Dedifferentiated amniotic fluid mesenchymal stem cell (primary cell): ENCODE results near the gene FAM83E.
"Not testable (repeated sequence)": the region's sequence is repeated elsewhere in the genome, so short reads cannot be mapped to it uniquely, and the experiment has no call there.

Experiments
- DNase-seq: peaks from one replicate; pipeline ENCODE4 v3.0.0-alpha.2; 2016; ENCODE audit errors: extremely low spot score

The FAM83E gene

DNA sequence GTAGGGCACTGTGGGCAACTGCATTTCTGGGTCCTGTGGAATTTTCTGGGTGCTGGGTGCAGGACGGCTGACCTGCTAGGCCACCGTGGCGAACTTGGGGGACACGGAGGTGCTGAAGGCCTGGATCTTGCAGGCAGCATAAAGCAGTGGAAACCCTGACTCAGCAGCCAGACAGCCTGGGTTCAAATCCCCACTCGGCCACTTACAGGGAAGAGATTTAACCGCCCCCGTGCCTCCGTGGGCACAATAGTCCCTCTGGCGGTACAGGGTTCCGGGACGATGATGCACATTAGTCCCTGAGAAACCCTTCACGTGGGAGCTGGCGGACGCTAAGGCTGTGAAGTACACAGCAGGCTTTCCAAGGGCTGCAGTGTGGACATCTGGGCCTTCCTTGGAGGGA, 3.0 kb downstream of the FAM83E start:
- no peak for DNase-seq

DNA sequence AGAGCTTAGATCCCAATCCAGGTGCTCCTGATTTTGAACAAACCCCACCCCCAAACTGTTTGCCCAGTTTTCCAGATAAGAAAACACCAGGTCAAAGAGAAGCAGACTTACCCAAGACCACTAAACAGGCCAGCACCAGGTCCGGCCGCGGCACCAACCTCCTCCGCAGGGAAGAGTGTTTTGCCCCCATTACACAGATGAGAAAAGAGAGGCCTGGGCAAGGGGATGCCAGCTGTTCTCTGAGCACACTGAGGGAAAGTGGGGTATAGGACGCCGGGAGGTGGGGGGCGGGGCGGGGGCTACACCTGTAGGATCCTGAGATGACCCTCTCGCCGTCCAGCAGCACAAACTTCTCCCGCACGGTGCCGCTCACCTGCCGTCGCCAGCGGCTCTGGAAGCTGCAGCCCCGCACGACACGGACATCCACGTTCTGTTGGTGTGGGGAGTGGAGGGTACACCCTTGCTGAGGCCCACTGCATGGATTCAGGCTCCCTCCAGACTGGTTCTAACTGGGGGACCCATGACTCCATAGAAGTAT, 5.2 kb downstream of the FAM83E start:
- DNase-seq = no peak

DNA sequence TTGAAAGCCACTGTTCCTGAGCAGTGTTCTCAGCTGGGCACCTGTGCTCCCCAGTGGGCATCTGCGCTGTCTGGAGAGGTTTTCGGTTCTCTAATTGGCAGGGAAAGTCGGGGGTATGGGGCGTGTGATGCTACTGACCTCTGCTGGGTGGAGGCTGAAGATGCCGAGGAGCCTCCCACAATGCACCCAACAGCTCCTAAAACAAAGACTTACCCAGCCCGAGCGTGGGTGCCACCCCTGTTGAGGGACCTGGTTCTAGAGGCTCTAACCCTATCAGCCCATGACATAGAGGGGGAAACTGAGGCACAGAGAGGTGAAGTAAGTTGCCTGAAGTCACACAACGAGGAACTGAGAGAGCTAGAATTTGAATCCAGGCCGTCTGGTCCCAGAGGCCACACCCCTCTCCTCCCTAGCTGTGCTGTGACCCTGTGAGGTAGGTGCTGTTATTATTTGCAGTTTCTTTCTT, 6.0 kb downstream of the FAM83E start:
- DNase-seq = peak; percentile 34

DNA sequence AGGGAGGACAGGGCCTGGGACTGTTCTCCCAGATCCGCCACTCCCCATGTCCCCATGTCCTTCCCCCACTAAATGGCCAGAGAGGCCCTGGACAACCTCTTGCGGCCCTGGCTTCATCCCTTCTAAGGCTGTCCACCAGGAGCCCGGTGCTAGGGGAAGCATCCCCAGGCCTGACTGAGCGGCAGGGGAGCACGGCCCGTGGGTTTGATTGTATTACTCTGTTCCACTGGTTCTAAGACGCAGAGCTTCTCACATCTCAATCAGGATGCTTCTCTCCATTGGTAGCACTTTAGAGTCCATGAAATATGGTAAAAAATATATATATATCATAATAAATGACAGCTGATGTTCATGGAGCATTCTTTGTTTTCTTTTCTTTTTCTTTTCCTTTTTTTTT, 7.5 kb downstream of the FAM83E start:
- no peak for DNase-seq

DNA sequence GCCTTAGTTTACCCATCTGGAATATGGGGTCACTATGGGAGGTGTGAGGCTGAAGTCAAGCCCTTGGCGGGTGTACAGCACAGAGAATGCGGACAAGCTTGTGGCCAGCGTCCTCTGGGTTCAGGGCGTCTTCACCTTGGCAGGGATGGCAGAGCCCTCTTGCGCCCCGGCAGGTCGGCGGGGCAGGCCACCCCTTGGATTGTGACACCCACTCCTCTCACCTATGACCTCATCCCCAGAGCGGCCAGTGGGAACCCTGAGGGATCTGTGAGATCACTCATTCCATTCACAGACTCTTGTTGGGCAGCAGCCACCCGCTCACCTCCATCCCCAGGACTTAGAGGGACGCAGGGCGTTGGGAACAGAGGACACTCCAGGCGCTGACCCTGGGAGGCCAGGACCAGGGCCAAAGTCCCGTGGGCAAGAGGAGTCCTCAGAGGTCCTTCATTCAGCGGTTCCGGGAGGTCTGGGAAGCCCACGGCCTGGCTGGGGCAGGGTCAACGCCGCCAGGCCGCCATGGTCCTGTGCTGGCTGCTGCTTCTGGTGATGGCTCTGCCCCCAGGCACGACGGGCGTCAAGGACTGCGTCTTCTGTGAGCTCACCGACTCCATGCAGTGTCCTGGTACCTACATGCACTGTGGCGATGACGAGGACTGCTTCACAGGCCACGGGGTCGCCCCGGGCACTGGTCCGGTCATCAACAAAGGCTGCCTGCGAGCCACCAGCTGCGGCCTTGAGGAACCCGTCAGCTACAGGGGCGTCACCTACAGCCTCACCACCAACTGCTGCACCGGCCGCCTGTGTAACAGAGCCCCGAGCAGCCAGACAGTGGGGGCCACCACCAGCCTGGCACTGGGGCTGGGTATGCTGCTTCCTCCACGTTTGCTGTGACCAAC, 8.2 kb downstream of the FAM83E start, which contains the start of gene SPACA4:
TSS of gene SPACA4 (plus strand) at position 280 of the 896 bp plus-strand sequence. CDS start at position 517, 237 bp downstream.
- no peak for DNase-seq

DNA sequence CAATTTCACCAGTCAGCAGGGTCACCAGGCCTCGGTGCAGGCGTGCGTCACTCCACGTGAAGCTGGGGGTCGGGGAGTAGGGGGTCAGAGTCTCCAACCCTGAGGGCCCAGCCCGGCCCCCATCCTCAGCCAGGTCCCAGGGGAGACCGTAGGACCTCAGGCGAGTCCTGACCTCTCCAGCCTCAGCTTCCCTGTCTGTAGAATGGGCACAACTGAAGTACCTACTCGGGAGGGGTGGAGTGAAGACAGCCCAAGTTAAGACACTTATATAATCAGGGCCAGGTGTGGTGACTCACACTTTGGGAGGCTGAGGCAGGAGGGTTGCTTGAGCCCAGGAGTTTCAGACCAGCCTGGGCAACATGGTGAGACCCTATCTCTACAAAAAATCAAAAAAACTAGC, 11.0 kb downstream of the FAM83E start:
- DNase-seq = no peak

DNA sequence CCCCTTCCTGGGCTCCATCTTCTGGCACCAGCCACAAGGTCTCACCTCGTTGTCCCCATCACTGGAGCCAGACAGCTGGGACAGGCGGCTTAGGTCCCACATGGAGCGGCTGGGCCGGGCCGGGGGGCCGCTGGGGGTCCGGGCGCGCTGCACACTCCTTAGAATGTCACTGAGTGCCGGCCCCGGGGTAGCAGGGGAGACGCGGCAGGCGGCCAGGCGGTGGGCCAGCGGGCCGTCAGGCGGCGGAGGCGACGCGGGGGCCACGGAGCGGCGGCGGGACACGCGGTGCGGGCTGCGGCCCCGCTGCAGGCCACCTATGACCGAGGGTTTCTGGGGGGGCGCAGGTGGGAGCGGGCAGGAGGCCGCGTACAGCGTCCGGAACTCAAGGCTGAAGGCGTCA, 11.4 kb downstream of the FAM83E start:
- no peak for DNase-seq

DNA sequence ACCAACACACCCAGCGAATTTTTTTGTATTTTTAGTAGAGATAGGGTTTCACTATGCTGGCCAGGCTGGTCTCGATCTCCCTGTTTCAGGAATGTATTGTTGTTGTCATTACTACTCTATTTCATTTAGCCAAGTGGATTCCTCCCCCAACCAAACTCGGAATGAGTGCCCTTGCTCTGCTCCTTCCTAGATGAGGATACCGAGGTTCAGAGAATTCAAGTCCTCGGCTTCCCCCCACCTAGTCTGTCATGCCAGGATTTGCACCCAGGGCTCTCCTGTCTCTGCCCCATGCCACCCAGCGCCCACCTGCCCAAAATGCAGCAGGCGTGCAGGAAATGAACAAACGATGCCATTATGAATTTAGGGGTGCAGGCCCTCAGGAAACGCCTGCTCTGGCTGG, 11.9 kb downstream of the FAM83E start:
- DNase-seq = no peak

DNA sequence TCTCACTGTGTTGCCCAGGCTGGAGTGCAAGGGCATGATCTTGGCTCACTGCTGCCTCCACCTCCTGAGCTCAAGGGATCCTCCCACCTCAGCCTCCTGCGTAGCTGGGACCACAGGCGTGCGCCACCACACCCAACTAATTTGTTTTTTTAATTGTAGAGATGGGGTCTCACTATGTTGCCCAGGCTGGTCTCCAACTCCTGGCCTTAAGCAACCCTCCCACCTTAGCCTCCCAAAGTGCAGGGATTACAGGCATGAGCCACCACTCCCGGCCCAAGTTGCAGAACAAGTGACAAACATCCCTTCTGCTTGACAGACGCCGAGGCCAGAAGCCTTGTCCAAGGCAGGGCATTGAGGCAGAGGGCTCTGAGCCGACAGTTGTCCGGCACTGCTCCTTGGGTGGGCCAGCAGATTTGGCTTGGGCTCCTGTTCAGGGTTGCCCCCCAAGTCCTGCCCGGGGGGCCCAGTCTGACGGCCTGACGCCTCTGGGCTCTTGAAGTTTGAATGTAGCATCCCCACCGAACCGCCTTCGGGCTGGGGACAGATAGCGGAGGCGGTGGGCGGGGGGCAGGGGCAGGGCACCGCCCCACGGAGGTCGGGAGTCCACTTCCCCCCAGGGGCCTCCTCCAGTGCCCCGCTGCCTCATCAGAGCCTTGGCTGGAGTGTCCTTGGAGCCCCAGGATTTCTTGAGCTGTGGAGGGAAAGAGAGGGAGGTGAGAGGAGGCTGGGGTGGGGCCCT, 14.0 kb downstream of the FAM83E start:
- DNase-seq = no peak

DNA sequence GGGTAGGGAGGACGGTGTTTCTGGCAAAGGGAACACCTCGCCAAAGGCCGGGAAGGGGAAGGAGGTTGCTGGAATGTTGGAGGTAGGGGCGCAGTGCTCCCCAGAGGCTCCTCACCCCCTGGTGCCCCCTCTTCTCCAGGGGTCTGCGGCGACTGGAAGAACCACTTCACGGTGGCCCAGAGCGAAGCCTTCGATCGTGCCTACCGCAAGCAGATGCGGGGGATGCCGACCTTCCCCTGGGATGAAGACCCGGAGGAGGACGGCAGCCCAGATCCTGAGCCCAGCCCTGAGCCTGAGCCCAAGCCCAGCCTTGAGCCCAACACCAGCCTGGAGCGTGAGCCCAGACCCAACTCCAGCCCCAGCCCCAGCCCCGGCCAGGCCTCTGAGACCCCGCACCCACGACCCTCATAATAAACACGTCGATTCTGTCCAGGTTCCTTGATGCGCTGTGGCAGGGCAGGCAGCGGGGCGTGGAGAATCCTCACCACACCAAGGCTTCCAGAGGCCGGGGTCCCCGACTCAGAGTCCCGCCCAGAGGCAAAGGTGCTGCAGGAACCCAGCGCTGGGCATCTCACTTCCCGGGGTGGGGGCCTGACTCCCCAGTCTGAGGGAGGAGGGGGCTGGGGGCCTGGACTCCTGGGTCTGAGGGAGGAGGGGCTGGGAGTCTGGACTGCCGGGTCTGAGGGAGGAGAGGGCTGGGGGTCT, 15.7 kb downstream of the FAM83E start:
- no peak for DNase-seq

DNA sequence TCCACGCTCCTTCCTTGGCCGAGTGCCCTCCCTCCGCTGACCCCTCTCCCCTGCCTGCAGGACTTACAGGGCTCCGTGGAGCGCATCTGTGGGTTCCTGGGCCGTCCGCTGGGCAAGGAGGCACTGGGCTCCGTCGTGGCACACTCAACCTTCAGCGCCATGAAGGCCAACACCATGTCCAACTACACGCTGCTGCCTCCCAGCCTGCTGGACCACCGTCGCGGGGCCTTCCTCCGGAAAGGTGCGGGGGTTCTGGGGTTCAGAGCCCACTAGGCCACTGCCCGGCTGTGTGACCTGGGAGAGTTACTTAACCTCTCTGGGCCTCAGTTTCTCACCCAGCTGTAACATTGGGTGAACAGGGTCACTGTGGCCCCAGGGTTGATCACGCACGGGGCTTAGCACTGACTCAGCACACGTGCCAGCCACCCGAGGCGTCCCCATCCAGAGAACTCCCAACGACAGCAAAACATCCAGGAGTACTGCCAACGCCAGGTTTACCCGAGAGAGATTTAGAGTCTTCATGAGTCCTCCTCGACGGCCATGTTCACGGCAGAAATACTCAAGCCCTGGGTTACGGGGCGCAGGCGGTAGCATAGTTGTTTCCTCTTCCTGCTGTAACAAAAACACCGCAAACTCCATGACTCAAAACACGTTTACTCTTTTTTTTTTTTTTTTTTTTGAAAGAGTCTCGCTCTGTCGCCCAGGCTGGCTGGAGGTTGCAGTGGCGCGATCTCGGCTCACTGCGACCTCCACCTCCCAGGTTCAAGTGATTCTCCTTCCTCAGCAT, 18.0 kb downstream of the FAM83E start:
- DNase-seq = no peak

DNA sequence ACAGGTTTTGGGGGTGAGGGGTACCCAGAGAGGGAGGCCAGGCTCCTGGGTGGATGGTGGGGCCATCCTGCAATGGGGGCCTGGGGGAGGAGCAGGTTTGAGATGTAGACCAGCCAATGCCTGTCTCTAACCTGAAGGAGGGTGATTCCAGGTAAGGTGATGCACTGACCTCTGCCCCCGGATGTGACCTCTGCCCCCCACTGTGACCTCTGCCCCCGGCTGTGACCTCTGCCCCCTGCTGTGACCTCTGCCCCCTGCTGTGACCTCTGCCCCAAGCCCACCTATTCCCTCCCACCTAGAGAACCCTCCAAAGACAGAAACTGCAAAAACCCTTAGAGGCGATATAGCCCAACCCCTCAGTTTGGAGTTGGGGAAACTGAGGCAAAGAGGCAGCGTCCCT, 18.6 kb downstream of the FAM83E start:
- no peak for DNase-seq

DNA sequence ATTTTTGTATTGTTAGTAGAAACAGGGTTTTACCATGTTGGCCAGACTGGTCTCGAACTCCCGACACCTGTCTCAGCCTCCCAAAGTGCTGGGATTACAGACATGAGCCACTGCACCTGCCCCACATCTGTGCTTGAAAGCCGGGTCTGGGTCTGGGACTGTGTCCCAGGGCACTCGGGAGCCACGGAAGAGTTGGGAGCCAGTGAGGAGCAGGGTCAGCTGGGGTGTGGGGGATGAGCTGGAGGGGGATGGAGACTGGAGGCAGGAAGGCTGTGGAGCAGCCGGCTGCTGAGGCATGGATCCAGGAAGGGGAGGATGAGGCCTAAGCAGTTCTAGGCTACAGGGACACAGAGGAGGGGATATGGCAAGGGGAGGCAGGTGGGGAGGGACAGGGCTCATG, 19.0 kb downstream of the FAM83E start:
- DNase-seq = no peak

DNA sequence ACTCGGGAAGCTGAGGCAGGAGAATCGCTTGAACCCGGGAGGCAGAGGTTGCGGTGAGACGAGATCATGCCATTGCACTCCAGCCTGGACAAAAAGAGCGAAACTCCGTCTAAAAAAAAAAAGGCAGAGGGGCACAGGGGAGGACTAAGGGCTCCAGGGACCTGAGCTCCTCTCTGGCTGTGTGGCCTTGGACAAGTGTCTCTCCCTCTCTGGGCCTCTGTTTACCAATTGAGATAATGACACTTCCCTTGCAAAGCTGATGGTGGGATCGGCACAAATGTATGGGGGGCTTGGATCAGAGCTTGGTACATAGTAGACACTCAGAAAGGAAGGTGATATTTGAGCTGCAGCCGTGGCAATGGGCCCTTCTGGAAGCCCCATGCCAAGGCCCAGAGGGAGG, 19.7 kb downstream of the FAM83E start:
- no peak for DNase-seq

DNA sequence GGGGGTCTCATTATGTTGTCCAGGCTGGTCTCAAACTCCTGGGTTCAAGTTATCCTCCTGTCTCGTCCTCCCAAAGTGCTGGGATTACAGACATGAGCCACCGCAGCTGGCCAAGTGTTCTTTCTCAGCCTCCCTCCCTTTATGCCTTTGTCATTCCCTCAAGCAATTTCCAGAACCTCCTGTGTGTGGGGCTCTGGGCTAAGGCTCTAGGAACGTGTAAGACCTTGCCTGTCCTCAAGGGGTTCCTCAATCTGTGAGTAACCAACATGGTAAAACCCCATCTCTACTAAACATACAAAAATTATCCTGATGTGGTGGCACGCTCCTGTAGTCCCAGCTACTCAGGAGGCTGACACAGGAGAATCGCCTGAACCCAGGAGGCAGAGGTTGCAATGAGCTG, 23.9 kb downstream of the FAM83E start:
- no peak for DNase-seq

DNA sequence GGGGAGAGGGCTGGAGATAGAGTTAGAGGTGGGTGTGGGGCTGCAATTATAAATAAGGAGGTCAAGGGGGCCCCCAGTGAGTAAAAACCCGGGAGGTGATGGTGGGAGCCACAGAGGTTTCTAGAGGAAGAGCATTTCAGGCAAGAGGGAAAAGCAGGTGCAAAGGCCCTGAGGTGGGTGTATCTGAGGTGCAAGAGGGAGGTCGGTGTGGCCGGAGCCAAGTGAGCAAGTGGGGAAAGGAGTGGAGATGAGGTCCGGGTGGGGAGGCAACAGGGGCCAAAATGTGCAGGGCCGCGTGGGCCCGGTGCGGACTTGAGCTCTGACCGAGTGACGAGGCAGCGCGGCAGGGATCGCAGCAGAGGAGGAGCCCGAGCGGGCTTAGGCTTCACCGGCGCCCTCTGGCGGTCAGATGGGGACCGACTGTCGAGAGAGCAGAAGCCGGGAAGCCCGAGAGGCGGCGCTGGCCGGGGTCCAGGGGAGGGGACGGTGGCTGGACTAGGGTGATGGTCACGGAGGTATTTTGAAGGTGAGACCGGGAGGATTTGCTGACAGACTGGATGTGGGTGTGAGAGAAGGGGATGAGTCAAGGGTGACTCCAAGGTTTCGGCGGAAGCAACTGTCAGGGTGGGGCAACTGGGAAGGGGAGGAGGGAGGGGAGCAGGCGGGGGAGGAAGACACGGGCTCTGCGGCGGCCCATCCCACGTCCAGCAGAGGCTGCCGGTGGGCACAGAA, 26.0 kb downstream of the FAM83E start:
- DNase-seq = peak; percentile 87

DNA sequence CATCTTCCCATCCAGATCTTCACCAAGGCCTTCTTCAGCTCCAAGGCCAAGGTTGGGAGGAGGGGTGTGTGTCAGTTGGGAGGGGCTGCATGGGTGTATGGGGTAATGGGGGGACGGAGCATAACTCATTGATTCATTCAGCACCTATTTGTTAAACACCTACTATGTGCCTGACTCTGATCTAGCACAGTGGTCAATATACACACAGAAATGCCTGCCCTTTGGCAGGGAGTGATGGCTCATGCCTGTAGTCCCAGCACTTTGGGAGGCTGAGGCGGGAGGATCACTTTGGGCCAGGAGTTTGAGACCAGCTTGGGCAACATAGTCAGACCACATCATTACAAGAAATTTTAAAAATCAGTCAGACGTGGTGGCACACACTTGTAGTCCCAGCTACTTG, 27.5 kb downstream of the FAM83E start:
- no peak for DNase-seq

DNA sequence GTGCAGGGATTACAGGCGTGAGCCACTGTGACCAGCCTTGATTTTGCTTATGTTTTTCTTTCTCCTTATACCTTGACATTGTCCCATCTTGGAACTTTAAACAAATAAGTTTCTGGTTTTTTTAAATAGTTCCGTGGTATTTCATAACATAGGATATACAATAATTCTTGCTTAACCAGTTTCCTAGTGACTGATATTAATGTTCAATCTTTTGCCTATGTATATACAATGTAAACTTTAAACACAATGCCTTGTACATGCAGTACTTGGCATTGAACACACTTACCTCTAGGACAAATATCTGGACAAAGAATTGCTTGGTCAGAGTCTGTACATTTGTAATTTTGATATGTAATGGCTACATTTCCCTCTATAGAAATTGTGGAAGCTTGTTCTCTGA, 32.7 kb downstream of the FAM83E start:
- no peak for DNase-seq

DNA sequence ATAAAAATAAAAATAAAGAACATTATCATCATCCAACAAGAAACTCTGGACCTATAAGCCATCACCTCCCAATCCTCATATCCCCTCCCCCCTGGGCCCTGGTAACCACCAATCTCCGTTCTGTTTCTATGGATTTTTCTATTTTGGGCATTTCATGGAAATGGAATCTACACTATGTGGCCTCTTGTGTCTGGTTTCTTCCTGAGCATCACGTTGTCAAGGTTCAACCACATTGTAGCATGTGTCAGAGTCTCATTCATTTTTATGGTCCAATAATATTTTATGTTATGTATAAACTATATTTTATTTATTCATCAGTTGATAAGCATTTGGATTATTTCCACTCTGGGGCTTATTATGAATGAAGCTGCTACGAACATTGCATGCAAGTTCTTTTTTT, 36.0 kb downstream of the FAM83E start:
- DNase-seq = no peak

DNA sequence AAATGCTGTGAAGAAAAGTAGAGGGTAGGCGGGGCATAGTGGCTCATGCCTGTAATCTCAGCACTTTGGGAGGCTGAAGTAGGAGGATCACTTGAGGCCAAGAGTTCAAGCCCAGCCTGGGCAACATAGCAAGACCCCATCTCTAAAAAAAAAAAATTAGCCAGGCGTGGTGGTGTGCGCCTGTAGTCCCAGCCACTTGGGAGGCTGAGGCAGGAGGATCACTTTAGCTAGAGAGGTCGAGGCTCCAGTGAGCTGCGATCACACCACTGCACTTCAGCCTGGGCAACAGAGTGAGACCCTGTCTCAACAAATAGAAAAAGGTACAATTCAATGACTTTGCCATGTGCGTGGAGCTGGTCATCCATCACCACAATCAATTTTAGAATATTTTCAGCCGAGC, 37.0 kb downstream of the FAM83E start:
- DNase-seq = not testable (repeated sequence)
